Upper lobe of right lung (tissue), 1 donor: ENCODE measurements around the gene ACSBG1. TPM values are rescaled to one million over a fixed set of nuclear protein-coding genes. Genes with fewer than 3 reads are reported as not detected.

ENCODE experiments used
- ATAC-seq: fragments of 200-7000 bp; cut with Tn5 transposase; one replicate; pipeline ENCODE4 v1.9.1; 2020; ENCODE audit warnings: mild to moderate bottlenecking, moderate library complexity
- DNase-seq: peaks from one replicate; pipeline ENCODE4 v3.0.0-alpha.2; 2020
- H3K27ac ChIP-seq: fragments of 200-600 bp; one replicate; pipeline ENCODE4 v1.8.0; 2022
- H3K27me3 ChIP-seq: fragments of 200-600 bp; one replicate; pipeline ENCODE4 v1.8.0; 2022; ENCODE audit warnings: mild to moderate bottlenecking
- H3K36me3 ChIP-seq: fragments of 200-600 bp; one replicate; pipeline ENCODE4 v1.8.0; 2022
- H3K4me1 ChIP-seq: fragments of 200-600 bp; one replicate; pipeline ENCODE4 v1.8.0; 2022
- H3K4me3 ChIP-seq: fragments of 200-600 bp; one replicate; pipeline ENCODE4 v1.8.0; 2022; ENCODE audit warnings: mild to moderate bottlenecking
- H3K9me3 ChIP-seq: fragments of 200-600 bp; one replicate; pipeline ENCODE4 v1.8.0; 2022
- intact Hi-C: fragments of 100-400 bp; cut with DNase I; formaldehyde crosslinking; loops from one replicate; pipeline ENCODE4 v1.11.0; 2022
- total RNA-seq: library from RNA; stranded (reverse); fragmentation: NEBNext Ultra II Directional; extraction: Animal tissue kit (Norgen Biotek cat#: 25700); gene quantifications from one replicate; pipeline ENCODE4 v1.2.1, GENCODE V29; 2021
- TF ChIP-seq, protein P1 (sequence below): fragments of 200-600 bp; IDR thresholded peaks from one replicate; pipeline ENCODE4 v1.8.0; 2022; ENCODE audit warnings: antibody characterized with exemption
- donor health status: DM: no; HTN: yes; CAD: no; lungs with severe emphysema.

ACSBG1 gene
- total RNA-seq, 1 donor from 2014 or later: not detected

- intact Hi-C loops: no loop called here
- no peaks in the 10 kb centered on the region for H3K4me1 ChIP-seq
- TF ChIP-seq, protein P1, sequence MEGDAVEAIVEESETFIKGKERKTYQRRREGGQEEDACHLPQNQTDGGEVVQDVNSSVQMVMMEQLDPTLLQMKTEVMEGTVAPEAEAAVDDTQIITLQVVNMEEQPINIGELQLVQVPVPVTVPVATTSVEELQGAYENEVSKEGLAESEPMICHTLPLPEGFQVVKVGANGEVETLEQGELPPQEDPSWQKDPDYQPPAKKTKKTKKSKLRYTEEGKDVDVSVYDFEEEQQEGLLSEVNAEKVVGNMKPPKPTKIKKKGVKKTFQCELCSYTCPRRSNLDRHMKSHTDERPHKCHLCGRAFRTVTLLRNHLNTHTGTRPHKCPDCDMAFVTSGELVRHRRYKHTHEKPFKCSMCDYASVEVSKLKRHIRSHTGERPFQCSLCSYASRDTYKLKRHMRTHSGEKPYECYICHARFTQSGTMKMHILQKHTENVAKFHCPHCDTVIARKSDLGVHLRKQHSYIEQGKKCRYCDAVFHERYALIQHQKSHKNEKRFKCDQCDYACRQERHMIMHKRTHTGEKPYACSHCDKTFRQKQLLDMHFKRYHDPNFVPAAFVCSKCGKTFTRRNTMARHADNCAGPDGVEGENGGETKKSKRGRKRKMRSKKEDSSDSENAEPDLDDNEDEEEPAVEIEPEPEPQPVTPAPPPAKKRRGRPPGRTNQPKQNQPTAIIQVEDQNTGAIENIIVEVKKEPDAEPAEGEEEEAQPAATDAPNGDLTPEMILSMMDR: peak; percentile 25
- H3K36me3 ChIP-seq: no peaks in the 10 kb centered on the region
- H3K9me3 ChIP-seq: no peaks in the 10 kb centered on the region
- peak within 1 kb of the TSS; percentile 58 for H3K27ac ChIP-seq
- DNase-seq (peak; percentile 80), ATAC-seq (peak; percentile 79)
- peak within 1 kb of the TSS; percentile 70 for H3K4me3 ChIP-seq
- no peaks in the 10 kb centered on the region for H3K27me3 ChIP-seq
Observed at GRCh38 chr15:78264304-78265136, 30.2 kb upstream of the ACSBG1 start, which contains the start of gene DNAJA4. TSS of gene DNAJA4 (plus strand) at chr15:78264562. CDS start at chr15:78264764, 202 bp downstream.

DNA sequence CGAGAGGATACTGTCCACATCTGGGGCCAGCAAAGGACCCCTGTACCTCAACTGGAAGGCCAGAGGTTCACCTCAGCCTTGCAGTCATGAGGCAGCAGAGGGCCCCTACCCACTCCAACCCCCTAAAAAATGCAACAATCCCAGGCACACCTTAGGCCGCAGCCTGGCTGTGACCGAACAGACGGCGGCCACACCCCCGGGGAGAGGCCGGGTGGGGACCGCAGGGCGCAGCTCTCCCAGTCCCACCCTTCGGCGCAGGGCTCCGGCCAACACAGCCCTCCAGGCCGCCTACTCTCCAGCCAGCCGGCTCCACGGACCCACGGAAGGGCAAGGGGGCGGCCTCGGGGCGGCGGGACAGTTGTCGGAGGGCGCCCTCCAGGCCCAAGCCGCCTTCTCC is 29.5 kb upstream of the ACSBG1 start:
- Histone ChIP-seq H3K4me3 (peak overlapping the region; percentile 70), H3K27ac (peak overlapping the region; percentile 58), H3K27me3 (no peaks in the 10 kb centered on the region), H3K4me1 (no peaks in the 10 kb centered on the region), H3K9me3 (no peaks in the 10 kb centered on the region), H3K36me3 (no peaks in the 10 kb centered on the region)
- TF ChIP-seq, protein P1: no peak
- intact Hi-C loops: no loop called here
- ATAC-seq: peak; percentile 6
- DNase-seq: no peak

GRCh38 chr15:78263351-78263781 is 29.0 kb upstream of the ACSBG1 start:
- TF ChIP-seq, protein P1: no peak
- intact Hi-C loops: no loop called here

GRCh38 chr15:78261062-78261461 is 26.7 kb upstream of the ACSBG1 start:
- Histone ChIP-seq H3K27me3 (no peaks in the 10 kb centered on the region), H3K4me1 (no peaks in the 10 kb centered on the region), H3K4me3 (no peak overlapping the region), H3K27ac (no peak overlapping the region), H3K9me3 (no peaks in the 10 kb centered on the region), H3K36me3 (no peaks in the 10 kb centered on the region)
- no peak for ATAC-seq
- intact Hi-C loops: no loop called here
- no peak for DNase-seq
- TF ChIP-seq, protein P1: no peak

More at GRCh38 chr15:78263351-78263781, 29.0 kb upstream of the ACSBG1 start:
- no peaks in the 10 kb centered on the region for H3K9me3 ChIP-seq
- no peak overlapping the region for H3K27ac ChIP-seq
- H3K36me3 ChIP-seq: no peaks in the 10 kb centered on the region
- no peak overlapping the region for H3K4me3 ChIP-seq
- DNase-seq (no peak), ATAC-seq (no peak)
- no peaks in the 10 kb centered on the region for H3K27me3 ChIP-seq
- no peaks in the 10 kb centered on the region for H3K4me1 ChIP-seq

DNA sequence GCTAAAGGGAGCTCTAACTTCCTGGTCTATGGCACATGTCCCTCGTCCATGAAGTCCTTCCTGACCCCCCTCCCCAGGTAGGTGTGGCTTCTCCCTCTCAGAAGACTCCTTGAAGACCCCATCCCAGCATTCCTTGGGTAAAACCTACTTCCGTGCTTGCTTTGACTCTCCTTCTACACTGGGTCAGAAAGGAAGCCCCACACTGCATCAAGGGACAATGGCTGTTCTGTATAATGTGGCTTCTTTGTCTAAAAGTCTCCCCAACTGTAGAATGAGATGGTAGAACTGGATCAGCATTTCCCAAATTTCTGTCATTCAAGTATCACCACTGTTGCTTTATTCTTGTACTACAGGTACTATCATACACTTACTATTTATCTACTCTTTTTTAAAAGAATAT is 26.1 kb upstream of the ACSBG1 start:
- intact Hi-C loops: no loop called here
- ATAC-seq: no peak
- H3K27ac ChIP-seq: no peak overlapping the region
- TF ChIP-seq, protein P1: no peak
- H3K4me1 ChIP-seq: no peaks in the 10 kb centered on the region
- no peaks in the 10 kb centered on the region for H3K9me3 ChIP-seq
- DNase-seq: no peak
- H3K4me3 ChIP-seq: no peak overlapping the region
- H3K36me3 ChIP-seq: no peaks in the 10 kb centered on the region
- no peaks in the 10 kb centered on the region for H3K27me3 ChIP-seq
